ENCODE data around the gene PCSK2.

DNA sequence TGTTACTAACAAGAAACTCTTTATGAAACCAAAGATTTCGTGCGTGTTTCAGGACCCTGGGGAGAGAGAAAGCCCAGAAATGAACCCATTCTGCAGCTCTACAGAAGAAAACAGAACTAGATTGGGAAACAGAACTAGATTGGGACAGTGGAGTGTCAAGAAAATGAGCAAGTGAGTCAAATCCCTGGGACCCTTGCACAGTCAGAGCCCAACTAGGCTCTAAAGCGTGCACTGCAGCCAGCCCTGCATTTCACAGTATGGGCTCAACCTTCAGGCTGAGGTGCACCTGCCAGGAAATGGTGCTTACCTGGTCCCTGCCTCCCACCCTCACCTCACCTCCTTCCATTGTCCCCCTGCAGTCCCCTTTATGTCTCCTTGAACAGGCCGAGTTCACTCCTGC is 264.6 kb downstream of the PCSK2 start:
- TF ChIP-seq CTCF (conservative IDR thresholded peaks at IDR 0.05) (no peak), ZFX (IDR thresholded peaks at IDR 0.05) (no peak)
